ENCODE measurements around the gene CUL1.

The CUL1 gene

GRCh38 chr7:148772297-148773089 lies 73.8 kb downstream of the CUL1 start:
- DNase-seq, result peak; percentile 96

GRCh38 chr7:148773334-148773733 lies 74.6 kb downstream of the CUL1 start:
- no peak for DNase-seq

GRCh38 chr7:148774471-148774870 lies 75.8 kb downstream of the CUL1 start:
- DNase-seq, result no peak

- no peak for DNase-seq
These were observed 84.2 kb downstream of the CUL1 start for GRCh38 chr7:148782757-148783456.

- no peak for DNase-seq
These were observed 85.3 kb downstream of the CUL1 start for GRCh38 chr7:148783801-148784527.

- no peak for DNase-seq
These were observed 89.0 kb downstream of the CUL1 start for GRCh38 chr7:148787571-148788295.

- DNase-seq, result no peak
These were observed 90.5 kb downstream of the CUL1 start for GRCh38 chr7:148789220-148789619.

- no peak for DNase-seq
These were observed 91.5 kb downstream of the CUL1 start for GRCh38 chr7:148790131-148790726.

- no peak for DNase-seq
These were observed 92.1 kb downstream of the CUL1 start for GRCh38 chr7:148790850-148791249.

GRCh38 chr7:148791546-148791945 lies 92.8 kb downstream of the CUL1 start:
- DNase-seq, result no peak

GRCh38 chr7:148793590-148793989 lies 94.9 kb downstream of the CUL1 start:
- no peak for DNase-seq

- no peak for DNase-seq
These were observed 95.8 kb downstream of the CUL1 start for GRCh38 chr7:148794476-148794875.

GRCh38 chr7:148796841-148797240 lies 98.1 kb downstream of the CUL1 start:
- no peak for DNase-seq

- DNase-seq, result no peak
These were observed 101.3 kb downstream of the CUL1 start for GRCh38 chr7:148799893-148800555.

- DNase-seq, result no peak
These were observed 102.0 kb downstream of the CUL1 start for GRCh38 chr7:148800677-148801076.

- no peak for DNase-seq
These were observed 103.4 kb downstream of the CUL1 start for GRCh38 chr7:148802101-148802493.

GRCh38 chr7:148803094-148803493 lies 104.4 kb downstream of the CUL1 start:
- no peak for DNase-seq

- DNase-seq, result no peak
These were observed 105.9 kb downstream of the CUL1 start for GRCh38 chr7:148804343-148805235.

- no peak for DNase-seq
These were observed 107.5 kb downstream of the CUL1 start for GRCh38 chr7:148806187-148806586.

GRCh38 chr7:148807436-148807835 lies 108.7 kb downstream of the CUL1 start:
- DNase-seq, result no peak

- DNase-seq, result no peak
These were observed 111.2 kb downstream of the CUL1 start for GRCh38 chr7:148809856-148810255.

Data from kidney glomerular epithelial cell (primary cell).